ENCODE results near the gene LIG1.

Gene LIG1

DNA sequence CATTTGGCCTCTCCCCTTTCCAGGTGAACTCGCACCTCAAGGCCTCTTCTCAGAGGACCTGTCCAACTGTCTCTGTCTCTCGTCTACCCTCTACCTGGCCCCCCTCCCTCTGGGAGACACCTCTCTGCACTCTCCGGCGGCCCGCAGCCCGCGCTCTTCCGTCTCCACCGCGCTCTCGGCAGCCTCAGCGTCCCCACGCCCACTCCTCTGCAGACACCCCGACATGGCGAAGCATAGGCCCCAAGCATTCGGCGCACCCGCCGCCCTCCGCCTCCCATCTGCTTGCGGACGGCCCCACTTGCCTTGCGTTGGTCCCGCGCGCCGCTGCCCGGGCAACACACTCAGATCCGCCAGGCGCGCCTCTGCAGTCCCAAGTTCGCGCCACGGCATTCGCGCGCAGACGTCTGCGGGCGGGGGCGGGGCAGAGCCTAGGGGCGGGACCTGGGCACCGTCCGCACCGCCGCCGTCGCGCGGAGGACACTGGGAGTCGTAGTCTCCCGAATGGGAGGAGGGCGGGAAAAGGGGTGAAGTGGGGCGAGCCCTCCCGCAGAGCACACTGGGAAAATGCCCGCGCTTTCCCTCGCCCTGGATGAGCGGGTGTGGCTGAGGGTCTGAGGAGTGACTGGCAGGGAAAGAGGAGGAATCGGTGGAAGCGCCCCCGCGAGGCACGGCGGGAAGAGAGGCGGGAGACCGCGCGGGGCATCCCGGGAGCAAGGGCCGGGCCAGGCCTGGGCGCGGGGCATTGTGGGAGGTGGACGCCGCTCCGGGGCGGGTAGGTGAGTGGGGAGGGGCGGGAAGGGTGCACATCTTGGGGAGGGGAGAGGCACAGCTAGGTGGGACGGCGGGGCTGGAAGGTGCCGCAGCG lies at the start of gene LIG1, which contains the start of gene ZSWIM9:
TSS of gene LIG1 (minus strand) at position 406 of the 865 bp plus-strand sequence. CDS start 4,778 bp downstream, outside the sequence.
TSS of gene ZSWIM9 (plus strand) at position 742 of the 865 bp plus-strand sequence. CDS start 1,123 bp downstream, outside the sequence.
- peak; percentile 92 for DNase-seq

DNA sequence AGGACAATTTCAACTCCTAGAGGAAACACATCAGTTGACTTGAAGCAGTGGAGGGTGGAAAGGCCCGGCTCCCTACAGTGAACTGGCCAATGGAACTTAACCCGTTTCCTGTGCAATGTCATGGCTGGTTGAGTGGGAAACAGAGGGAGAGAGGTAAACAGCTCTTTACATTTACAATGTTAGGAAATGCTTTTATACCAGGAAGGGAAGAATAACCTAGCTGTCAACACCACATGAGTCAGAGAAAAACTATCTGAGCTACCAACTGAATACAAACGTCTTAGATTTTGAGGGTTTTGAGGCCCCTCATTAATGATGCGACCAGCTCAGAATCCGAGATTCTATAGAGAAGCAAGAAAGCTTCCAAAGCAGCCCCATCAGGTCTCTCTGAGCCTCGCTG lies 48.9 kb upstream of the LIG1 start:
- DNase-seq = no peak

DNA sequence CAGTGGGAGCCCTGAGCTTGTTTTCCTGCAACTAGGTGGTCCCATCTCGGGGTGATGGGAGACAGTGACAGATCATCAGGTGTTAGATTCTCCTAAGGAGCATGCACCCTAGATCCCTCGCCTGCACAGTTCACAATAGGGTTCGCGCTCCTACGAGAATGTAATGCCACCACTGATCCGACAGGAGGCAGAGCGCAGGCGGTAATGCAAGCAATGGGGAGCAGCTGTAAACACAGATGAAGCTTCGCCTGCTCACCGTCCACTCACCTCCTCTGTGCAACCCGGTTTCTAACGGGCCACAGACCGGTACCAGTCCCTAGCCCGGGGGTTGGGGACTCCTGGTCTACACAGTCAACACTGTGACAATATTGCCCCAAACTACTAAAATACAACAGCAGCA lies 46.8 kb upstream of the LIG1 start:
- no peak for DNase-seq

DNA sequence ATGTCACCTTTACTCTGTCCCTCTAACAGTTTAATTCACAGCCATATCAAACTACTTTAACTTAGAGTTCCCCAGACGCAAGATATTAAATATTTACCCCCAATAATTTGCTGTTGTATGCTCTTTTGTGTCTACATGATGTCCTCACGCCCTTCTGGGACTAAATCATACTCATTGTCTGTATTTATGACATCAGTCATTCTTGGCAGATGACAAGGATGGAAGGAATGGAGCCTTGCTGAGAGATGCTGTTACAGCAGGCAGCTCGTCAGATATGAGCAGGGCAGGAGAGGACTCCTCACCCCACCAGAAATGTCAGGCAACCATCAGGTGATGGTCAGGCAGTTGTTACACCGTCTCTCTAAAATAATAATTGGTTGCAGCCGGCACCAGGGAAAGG lies 43.8 kb upstream of the LIG1 start:
- no peak for DNase-seq

DNA sequence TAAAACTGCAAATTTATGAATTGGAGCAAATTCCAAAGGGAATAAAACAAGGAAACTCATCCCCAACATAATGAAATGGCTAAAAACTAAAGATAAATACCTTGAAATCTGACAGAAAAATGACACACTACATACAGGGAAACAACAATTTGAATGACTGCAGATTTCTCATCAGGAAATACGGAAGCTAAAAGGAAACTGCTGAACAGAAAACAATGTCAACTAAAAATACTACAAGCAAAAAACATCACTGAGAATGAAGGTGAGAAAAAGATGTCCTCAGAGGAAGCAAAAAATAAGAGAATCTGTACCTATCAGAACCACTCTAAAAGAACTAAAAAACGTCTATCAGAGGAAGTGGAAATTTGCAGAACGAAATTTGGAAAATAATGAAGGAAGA lies 39.9 kb upstream of the LIG1 start:
- no peak for DNase-seq

DNA sequence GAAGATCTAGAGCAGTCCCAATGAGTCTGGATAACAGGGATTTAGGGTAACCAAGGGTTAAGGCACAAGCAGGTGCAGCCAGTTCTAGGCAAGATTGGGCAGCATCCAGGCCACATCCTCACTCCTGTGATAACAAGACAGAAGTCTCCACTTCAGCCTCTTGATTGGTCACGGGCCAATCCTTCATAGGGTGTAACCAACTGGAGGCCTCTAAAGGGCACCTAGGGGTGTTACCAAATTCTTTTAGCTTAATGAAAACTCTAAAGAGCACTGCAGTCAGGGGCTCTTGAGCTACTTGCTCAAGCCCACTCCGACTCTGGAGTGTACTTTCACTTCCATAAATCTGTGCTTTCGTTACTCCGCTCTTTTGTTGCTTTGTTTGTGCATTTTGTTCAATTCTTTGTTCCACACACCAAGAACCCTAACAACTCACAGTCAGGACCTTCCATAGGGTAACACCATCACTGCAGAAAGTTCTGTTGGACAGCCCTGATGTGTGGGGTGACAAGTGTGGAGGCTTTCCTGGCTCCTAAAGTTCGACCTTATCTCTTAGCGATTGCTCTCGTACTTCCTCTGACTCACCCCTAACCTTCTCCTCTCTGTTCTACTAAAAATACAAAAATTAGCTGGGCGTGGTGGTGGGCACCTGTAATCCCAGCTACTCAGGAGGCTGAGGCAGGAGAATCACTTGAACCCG lies 36.4 kb upstream of the LIG1 start:
- DNase-seq = no peak

DNA sequence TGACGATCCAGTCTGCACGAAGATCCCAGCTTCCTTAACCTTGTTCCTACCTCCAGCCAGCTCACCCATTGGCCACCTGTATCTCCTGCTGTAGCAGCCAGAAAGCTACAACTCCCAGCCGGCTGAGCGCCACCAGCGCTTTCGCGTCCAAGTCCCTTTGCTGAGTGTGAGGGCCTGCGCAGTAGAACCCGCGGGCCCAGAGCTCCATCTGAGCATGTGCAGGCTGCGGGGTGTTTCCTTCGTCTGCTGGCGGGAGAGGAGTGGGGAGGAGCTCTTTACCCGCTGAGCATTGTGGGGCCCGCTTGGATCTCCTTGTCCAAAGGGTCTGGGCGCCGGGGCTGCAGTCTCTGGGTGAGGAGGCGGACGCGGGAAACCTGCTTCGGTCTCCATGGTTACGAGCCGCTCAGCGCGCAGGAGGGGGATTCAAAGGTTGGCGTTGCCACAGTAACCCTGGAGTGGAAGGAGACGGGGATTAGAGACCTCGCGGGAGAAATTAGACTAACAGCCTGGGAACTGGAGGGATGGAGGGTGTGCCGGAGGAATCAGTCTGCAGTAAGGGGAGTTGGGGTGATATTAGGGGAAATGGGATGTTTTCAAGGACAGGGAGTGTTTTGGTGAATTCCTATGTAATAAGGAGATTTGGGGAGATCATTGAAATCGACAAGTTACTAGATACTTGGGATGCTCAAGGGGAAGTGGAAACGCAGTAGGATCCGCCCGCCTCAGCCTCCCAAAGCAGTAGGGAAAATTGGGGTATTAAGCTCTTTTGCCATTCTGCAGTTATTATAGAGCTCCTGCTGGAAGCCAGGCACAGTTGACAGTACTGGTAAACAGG lies 33.9 kb upstream of the LIG1 start:
- peak; percentile 92 for DNase-seq

DNA sequence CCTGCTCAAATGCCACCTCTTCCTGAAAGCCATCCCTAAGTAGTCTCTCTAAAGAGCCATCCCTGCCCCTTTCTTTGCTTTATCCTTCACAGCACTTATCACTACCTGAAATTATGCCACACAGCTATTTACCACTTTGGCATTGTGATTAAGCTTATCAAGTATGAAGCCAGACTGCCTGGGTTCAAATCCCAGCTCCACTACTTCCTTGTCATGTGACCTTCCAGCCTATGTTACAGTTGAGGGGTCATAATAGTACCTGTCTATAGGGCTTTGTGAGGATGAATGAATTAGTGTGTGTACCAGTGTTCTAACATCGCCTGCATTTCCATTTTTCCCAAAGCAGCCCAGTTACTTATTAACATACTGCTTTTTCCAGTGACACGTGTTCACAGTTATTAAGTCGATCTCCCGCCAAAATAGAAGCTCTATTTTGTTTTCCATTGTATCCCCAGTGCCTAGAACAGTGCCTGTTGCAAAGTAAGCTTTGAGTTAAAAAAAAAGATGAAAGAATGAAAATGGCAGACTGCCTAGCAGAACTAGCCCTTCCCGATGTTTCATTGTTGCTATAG lies 33.2 kb upstream of the LIG1 start:
- DNase-seq = no peak

DNA sequence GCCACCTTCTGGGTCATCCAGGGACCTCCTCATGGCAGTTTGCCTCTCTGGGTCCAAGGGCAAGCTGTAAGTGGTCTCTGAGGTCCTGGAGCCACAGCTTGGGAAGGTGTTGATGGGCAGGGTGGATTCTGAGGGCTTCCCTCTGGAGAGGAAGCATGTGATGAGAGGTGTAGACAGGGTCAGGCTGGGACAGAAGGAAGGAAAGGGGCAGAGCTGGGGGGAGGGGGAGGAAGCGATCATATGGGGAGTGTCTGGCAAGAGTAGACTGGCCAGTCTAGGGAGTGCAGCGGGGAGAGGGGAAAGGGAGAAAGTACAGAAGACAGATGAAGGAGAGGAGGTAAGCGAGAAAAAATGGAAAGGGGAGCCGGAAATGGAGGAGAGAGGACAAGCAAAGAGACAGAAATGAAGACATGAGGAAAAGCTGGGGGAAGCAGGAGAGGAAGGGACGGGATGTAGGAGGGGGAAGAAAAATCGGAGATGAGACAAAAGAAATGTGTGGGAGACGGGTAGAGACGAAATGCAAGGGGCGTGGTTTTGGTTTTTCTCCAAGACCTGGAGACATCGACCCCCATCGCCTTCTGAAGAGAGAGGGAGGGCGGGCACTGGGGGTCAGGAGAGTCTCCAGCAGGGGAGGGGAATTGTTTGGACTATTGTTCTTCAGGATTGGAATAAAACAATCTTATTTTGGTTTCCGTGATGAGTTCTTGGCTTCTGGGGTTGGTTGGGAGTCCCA lies 27.0 kb upstream of the LIG1 start:
- DNase-seq = no peak

DNA sequence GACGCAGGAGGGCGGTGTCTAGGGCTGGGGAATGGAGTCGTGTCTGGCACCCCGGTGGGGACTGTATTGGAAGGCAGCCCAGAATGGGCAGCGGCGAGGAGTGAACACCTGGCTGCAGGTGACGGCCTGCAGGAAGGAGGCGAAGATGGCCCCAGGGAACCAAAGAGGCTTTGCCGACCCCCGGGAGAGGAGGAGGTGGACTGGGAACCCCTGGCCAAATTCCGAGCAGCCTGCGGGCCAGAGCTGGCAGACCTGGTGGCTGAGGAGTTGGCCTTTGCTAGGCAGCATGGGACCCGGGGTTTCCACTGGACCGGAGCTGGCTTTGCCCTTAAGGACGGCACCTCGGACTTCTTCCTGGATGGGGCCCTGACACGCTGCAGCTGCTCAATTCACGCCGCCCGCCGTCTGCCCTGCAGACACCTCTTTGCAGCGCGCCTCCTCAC lies 26.2 kb upstream of the LIG1 start:
- no peak for DNase-seq

DNA sequence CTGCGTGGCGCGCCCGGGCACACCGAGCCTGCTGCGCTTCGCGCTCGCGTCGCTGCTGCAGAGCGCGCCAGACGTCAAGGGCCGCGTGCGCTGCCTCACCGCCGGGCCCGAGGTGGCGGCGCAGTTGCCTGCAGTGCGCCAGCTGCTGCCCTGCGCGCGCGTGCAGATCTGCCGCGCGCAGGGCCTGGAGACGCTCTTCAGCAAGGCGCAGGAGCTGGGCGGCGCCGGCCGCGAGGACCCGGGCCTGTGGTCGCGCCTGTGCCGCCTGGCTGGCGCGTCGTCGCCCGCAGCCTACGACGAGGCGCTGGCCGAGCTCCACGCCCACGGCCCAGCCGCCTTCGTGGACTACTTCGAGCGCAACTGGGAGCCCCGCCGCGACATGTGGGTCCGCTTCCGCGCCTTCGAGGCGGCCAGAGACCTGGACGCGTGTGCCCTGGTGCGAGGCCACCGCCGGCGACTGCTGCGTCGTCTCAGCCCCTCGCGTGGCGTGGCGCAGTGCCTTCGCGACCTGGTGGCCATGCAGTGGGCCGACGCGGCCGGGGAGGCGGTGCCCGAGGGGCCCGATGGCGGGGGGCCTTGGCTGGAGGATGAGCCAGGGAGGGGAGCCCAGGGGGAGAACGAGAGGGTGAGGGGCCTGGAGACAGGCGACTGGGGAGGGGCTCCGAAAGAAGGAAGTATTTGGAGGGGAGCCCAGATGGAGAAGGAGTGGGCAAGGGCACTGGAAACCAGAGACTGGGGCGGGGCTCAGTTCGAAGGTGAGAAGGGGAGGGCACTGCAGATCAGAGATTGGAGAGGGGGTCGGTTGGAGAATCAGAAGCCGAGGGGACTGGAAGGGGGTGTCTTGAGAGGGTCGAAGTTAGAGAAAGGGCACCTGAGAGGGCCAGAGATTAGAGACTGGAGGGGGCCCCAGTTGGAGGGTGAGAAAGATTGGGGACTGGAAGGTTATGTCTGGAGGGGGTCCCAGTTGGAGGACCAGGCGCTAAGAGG lies 25.0 kb upstream of the LIG1 start:
- no peak for DNase-seq

DNA sequence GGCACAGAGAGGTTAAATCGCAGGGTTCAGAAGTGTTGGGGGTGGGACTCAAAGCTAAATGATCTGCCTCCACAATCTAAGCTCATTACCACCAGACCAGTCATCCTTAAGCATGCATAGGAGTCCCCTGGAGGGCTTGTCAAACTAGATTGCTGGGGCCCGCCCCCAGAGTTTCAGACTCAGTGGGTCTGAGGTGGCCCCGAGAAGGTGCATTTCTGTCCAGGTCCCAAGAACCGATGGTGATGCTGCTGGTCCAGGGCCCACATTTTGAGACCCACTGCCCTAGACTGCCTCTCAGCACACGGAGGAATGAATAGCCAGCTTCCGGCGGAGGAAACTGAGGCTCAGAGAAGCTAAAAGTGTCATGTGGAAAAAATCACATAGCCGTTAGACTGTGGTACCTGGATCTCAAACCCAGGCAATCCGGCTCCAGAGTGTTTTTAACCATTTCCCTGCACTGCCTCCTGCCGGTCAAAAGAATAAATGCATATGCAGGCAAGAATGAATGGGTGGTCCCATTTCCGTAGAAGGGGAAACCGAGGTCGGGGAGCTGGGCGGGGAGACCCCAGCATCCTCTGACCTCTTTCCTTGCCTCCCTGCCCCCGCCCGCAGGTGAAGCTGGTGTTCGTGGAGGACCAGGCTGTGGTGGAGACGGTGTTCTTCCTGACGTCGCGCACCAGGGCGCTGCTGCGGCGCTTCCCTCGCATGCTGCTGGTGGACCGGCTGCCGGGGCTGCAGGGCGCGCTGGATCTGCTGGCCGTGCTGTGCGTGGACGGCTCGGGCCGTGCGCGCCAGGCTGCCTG lies 24.1 kb upstream of the LIG1 start:
- peak; percentile 38 for DNase-seq

DNA sequence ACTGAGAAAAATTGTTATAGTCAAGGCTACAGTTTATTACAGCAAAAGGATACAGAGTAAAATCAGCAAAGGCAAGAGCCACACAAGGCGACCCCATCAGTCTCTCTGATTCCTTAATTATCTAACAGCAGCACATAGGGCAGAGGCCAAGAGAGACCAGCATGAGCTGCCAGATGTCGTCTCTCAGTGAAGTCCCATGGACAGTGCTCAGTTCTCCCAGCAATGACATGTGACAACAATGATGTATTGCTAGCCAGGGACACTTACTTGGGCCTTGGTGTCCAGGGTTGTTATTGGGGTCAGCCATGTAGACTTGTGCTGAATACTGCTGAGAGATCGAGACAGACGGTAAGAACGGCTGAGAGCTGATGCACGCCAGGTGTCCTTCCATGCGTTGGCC lies 22.6 kb upstream of the LIG1 start:
- DNase-seq = no peak

DNA sequence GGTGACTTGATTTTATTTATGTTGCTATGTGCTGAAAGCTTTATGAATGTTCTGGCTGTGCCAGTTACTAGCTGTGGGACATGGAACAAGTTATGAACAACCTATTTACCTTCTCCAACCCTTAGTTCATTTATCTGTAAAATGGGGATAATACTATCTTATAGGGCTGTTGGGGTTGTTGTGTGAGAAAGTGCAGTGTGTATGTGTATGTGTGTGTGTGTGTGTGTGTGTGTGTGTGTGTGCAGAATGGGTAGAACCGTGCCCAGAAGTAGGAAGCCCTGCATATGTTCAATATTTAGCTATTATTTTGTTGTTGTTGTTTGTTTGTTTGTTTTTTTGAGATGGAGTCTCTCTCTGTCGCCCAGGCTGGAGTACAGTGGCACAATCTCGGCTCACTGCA lies 20.7 kb upstream of the LIG1 start:
- no peak for DNase-seq

DNA sequence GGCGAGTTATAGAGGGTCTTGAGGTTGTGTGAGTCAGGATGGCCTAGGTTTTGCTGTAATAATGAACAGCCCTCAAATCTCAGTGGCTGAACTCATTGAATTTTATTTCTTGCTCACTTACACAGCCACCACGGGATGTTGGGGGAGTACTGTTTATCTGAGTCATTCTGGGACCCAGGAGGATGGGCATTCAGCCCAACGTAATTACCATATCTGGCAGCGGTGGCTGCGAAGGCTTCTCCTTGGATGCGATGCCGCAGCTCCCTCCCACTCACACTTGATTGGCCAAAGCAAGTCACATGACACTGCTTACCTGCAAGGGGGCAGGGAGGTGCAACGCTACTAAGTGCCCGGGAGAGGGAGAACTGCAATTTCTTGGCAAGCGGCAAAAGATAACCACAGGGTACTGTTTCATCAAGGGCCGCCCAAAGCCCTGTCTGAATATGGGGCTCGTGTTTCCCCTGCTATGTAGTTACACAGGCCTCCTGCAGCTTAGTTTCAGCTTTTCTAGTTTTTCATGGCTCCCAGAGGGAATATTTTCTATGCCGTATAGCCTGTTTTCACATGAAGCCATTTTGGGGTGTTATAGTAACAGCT lies 20.2 kb upstream of the LIG1 start:
- peak; percentile 68 for DNase-seq

DNA sequence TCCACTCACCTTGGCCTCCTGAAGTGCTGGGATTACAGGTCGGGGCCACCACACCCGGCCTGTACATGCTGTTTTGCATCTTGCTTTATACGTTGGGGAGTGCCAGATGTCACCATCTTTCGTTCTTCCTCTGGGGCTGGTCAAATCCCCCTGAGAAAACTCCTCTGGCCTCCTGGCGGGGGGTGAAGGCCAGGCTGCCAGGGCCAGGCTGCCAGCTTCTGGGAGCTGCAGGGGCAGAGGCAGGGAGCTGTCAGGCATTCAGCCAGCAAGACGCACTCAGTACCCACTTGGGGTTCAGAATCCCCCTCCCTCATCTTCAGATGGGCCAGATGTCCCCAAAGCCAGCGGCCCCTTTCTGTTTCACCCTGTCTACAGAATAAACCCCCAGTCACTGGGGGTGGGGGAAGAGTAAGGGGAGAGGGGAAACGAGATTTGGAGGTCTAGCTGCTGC lies 16.4 kb upstream of the LIG1 start:
- DNase-seq = no peak

DNA sequence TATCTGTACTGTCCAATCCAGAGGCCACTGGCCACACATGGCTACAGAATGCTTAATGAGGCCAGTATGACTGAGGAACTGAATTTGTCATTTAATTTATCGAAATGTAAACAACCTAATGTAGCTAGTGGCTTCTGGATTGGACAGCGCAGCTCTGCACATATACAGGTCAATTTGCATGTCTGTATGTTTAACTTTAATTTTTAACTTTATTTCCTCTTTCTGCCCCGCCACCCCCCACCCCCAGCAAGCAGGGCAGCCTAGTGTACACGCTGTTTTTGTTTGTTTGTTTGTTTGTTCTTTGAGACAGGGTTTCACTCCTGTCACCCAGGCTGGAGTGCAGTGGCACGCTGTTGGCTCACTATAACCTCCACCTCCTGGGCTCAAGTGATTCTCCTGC lies 15.9 kb upstream of the LIG1 start:
- no peak for DNase-seq

DNA sequence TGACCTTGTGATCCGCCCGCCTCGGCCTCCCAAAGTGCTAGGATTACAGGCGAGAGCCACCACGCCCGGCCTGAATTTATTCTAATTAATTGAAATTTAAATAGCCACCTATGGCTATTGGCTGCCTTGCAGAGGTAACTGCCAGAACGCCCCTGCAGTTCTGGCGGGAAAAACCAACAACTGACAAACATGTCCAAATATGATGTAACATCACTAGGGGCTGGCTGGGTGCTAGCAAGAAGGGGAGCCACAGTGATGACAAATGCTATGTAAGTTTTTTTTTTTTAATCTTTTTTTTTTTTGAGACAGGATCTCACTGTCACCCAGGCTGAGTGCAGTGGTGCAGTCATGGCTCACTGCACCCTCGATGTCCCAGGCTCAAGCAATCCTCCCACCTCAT lies 13.2 kb upstream of the LIG1 start:
- no peak for DNase-seq

DNA sequence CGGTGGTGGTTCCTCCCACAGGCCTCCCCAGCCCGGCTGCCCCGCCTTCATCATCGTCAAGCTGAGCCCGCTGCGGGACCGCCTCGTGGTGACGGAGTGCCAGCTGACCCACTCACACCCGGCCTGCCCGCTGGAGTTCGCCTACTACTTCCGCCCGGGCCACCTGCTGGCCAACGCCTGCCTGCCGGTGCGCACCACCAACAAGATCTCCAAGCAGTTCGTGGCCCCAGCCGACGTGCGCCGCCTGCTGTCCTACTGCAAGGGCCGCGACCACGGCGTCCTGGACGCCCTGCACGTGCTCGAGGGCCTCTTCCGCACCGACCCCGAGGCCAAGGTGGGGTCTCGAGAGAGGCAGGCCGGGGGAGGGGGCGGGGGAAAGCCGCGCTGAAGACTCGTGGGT lies 12.3 kb upstream of the LIG1 start:
- no peak for DNase-seq
